RKO (cell line): Measurements from ENCODE around the gene ZNF333.
"Not testable (repeated sequence)": the region's sequence is repeated elsewhere in the genome, so short reads cannot be mapped to it uniquely, and the experiment has no call there.

Experiments used
- DNase-seq: peaks from one replicate; pipeline ENCODE4 v3.0.0-alpha.2; 2016; ENCODE audit warnings: low spot score

Gene ZNF333

DNA sequence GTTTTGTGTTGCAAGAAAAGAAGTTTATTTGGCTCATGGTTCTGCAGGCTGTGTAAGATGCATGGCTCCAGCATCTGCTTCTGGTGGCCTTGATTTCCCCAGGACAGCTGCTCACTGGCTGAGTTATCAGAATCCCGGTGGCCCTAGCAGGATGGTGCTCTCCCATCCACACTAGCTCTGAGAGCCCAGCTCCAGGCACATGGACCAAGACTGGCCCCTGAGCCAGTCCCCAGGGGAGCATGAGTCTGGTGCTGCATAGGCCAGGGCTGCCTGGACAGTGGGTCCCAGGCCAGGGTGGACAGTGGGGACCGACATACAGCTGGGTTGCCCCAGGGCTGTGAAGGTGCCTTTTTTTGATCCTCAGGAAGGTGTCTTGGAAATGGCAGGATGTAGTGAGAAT is 78.2 kb downstream of the ZNF333 start:
- DNase-seq = no peak

GRCh38 chr19:14769201-14769600 is 79.4 kb downstream of the ZNF333 start:
- DNase-seq = no peak

- DNase-seq = no peak
Measured at GRCh38 chr19:14770136-14770535, 80.3 kb downstream of the ZNF333 start.

DNA sequence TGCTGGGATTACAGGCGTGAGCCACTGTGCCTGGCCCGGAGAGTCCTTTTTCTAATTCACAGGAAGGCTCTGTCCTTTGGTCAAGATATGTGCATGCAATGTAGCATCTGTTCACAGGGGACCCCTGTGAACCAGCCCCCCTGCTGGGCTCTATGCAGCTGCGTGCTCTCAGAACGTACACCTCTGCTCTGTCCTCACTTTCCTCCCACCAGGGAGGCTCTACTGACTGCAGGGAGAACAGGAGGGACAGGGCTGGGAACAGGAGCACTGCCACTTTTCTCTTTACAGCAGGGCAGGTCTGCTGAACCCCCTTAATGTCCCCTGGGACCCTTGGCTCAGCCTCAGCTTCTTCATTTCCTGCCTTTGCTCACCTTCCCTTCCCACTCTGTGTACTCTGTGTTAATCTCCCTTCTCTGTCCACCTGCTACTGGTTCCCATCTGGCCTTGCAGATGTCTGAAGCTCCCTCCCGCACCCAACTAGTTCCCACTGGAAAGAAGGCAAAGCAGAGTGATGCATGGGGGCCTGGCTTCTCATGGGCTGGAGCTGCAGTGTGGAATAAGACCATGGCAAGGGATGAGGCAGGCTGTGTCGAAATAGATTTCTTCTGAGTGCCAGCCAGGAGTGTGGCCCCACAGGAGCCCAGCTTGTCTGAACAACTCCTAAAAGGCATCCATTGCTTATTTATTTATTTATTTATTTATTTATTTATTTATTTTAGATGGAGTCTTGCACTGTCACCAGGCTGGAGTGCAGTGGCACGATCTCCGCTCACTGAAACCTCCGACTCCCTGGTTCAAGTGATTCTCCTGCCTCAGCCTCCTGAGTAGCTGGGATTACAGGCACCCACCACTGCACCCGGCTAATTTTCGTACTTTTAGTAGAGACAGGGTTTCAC is 81.3 kb downstream of the ZNF333 start:
- DNase-seq = no peak

GRCh38 chr19:14772467-14772866 is 82.6 kb downstream of the ZNF333 start:
- DNase-seq = no peak

GRCh38 chr19:14772995-14773394 is 83.1 kb downstream of the ZNF333 start:
- no peak for DNase-seq

DNA sequence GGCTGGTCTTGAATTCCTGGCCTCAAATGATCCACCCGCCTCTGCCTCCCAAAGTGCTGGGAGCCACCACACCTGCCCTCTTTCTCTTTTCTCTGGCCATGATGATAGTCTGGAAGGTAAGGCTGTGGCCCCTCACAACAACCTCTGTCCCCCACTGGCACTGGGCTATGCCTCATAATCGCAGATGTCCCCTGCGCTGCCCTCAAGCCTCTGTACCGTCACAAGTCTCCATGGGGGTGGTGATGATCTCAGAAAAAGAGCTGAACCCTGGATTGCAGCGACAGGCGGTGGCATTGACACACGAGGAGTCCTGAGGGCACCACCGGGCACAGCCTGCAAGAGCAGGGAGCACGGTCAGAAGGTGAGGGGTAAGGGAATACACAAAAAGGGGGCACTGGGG is 83.9 kb downstream of the ZNF333 start:
- not testable (repeated sequence) for DNase-seq

GRCh38 chr19:14774373-14774772 is 84.5 kb downstream of the ZNF333 start:
- no peak for DNase-seq

- DNase-seq = not testable (repeated sequence)
Measured at GRCh38 chr19:14775326-14775725, 85.5 kb downstream of the ZNF333 start.

DNA sequence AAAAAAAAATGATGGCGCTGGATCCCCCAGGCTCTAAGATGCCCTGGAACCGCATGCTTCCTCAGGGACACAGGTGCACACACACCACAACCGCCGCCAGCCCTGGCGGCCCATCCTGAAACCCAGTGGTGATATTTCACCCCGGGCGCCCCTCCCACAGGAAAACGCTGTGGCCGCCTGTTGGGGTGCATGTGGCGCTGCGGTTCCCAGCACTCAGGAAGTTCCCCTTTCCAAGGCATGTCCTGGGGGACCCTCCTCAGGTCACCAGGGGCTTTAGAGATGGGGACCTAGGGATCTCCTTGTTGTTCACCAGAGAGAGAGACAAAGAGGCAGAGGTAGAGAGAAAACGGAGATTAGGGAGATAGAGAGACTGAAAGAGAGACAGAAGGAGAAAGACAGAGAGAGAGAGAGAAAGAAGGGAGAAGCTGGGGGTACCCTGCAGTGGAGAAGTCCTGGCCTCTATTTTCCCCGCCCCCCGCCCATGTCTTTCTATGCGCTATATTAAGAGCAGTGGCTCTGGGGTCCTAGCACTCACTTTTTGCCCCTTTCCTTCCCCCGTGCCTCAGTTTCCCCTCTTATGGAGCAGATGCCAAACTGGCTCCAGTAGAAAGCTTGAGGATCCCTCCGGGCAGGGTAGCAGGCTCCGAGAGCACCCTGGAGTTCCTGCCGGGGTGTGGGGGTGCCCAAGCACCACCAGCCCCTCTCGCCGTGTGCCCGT is 86.2 kb downstream of the ZNF333 start:
- DNase-seq = no peak

GRCh38 chr19:14777645-14778044 is 87.8 kb downstream of the ZNF333 start:
- DNase-seq = not testable (repeated sequence)

GRCh38 chr19:14778110-14778845 is 88.4 kb downstream of the ZNF333 start, which contains the start of gene ADGRE2:
Gene ADGRE2 (minus strand): TSS chr19:14778560. CDS start chr19:14776756, 1,804 bp downstream.
- DNase-seq = not testable (repeated sequence)

GRCh38 chr19:14779151-14779550 is 89.3 kb downstream of the ZNF333 start:
- DNase-seq = no peak

DNA sequence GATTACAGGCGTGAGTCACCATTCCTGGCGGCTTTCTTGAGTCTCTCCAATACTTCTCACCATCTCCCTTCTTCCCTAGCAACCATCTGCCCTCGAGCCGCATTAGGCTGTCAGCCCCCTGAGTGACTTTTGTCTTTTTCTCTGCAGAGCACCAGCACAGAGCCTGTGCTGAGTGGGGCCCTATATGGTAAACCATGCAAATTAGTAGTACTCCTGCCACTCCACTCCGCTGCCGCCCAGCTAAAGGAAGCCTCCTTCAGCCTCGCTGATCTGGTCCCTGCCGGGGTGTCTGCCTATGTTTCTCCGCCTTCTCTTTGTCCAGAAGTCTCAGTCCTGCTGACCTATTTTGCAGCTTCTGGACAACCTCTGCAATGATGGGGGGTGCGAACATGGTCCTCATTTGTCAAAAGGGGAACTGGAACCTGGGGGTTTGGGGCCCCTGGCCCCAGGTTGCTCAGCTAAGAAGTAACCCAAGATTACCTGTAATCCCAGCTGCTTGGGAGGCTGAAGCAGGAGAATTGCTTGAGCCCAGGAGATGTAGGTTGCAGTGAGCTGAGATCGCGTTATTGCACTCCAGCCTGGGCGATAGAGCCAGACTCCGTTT is 90.9 kb downstream of the ZNF333 start:
- DNase-seq = not testable (repeated sequence)

DNA sequence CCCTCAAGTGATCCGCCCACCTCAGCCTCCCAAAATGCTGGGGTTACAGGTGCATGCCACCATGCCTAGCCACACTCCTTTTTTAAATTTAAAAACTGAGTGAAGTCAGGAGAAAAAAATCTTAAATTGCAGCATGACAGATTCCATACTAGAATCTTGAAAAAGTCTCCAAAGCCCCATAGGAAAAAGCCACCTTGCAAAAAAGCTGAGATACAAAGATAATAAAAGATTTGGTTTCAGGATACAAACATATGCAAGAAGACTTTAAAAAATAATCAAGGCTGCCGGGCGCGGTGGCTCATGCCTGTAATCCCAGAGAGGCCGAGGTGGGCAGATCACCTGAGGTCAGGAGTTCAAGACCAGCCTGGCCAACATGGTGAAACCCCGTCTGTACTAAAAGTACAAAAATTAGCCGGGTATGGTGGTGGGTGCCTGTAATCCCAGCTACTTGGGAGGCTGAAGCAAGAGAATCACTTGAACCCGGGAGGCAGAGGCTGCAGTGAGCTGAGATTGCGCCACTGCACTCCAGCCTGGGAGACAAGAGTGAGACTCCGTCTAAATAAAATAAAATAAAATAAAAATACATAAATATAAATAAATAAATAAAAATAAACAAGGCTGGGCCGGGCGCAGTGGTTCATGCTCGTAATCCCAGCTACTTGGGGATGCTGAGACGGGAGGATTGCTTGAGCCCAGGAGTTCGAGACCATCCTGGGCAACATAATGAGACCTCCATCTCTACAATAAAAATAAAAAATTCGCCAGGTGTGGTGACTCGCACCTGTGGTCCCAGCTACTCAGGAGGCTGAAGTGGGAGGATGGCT is 92.1 kb downstream of the ZNF333 start:
- not testable (repeated sequence) for DNase-seq

GRCh38 chr19:14782626-14783409 is 93.0 kb downstream of the ZNF333 start:
- DNase-seq = no peak
